GM18951 (cell line): Measurements from ENCODE around the gene BDH2.

Experiments
- POLR2A ChIP-seq: IDR thresholded peaks from 4 replicates; pipeline ENCODE4 v1.6.1; 2011; ENCODE audit warnings: mild to moderate bottlenecking; ENCODE audit not compliant: insufficient read length, insufficient read depth; ENCODE audit errors: extremely low read depth
- in situ Hi-C: fragments of 300-500 bp; cut with MboI; formaldehyde crosslinking; loops from one replicate; pipeline ENCODE4 v1.12.0; 2022; ENCODE audit warnings: low sequenced_read_pairs, mixed read lengths, inconsistent platforms; ENCODE audit not compliant: unreplicated experiment

The BDH2 gene

DNA sequence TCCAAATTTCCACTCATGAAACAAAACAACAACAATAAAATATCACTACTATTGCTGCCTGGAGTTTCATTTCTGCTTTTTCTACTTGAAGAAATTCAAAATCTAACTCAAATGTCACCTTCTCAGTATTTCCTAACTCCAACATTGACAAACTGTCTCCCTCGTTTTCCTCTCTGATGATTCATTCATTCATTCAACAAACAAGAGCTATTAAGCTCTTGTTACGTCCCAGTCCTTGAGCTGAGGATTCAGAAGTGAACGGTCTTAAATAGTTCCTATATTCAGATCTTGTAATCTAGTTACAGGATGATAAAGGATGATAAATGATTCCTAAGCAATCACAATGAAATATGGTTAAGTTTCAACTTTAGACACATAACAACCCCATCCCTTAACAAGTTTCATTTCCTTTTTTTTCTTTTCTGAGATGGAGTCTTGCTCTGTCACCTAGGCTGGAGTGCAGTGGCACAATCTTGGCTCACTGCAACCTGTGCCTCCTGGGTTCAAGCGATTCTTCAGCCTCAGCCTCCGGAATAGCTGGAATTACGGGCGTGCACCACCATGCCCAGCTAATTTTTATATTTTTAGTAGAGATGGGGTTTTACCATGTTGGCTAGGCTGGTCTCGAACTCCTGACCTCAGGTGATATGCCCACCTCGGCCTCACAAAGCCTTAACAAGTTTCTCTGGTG is 24.7 kb downstream of the BDH2 start:
- in situ Hi-C loops: no loop called here
- no peak for TF ChIP-seq POLR2A

DNA sequence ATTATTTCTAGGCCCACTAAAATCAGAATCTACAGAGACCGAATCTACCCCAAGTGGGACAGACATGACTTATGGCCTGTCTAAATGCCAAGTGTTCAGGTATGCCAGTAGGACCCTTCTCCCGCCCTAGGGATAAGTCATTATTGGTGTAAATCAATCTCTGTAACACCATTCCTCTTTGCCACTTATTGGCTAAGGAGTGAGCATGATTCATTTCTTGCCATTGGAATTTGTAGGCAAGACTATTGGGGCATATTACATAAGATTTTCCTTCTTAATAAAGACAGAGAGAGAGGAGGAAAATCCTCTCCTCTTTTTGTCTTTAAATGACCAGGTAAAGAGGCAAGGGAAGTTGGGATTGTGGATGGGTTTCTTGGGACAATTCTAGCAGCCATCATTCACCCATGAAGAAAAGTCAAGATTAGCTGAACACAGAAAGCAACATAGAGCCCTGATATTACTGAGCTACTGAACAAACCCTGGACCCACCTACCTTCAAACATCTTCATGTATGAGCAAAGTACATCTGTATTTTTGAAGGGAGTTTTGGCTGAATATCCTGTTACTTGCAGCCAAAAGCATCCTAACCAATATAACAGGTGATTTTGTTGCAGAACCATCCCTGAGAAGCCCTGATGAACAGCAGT is 25.7 kb downstream of the BDH2 start:
- in situ Hi-C loops: no loop called here
- TF ChIP-seq POLR2A: no peak

DNA sequence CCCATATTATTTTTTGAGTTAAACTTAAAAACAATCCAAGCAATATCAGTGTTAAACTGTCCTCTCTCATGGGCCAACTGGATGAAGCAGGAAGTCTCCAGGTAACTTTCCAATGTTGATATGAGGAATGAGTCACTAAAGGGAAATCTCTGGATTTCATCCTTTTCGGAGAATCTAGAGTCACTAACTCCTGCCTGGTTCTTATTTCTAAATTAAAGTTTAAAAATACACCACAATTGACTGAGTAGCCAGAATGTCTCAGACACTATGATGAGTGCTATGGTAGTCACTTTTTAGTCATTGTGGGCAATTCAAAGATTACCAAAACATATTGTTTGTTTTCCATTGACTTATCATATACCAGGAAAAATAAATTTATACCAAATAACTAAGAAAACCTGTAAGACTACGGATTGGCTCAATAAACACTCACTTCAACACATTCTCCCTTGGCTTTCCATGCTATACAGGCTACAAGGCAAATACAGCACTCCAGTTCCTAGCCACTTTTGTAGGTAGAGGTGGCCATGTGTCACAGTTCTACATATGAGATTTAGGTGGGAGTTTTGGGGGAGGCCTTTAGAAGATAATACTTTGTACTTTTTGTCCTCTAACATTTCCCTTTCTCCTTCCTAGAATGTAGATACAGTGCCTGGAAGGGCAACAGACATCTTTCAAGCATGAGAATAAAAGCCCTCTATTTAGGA is 31.6 kb downstream of the BDH2 start:
- no peak for TF ChIP-seq POLR2A
- in situ Hi-C loops: no loop called here

DNA sequence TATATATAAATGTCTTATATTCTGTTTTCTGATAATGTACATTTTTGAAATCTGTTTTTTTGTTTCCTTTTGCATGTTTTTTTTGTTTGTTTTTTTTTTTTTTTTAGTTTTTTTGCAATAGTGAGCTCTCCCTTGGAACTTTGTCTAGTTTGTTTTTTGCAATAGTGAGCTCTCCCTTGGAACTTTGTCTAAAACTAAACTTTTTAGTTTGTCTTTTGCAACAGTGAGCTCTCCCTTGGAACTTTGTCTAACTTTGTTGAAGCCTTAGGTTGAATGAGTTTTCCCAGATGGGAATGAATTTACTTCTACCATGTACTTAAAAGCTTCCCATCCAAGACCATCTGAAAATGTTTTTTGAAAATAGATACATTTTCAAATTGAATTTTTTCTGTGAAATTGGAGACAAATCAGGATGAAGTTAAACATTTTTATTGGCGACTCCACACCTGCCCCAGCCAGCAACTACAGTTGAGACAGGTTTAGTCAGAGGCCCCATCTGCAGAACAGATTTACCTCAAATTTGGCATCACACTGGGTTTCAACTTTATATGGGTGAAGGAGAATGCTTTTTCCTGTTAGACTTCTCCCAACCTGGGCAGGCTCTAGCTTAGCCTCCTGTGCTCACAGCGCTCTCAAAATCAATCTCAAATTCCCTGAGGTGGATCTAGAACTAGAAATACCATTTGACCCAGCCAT is 39.0 kb downstream of the BDH2 start:
- no peak for TF ChIP-seq POLR2A
- in situ Hi-C loops: no loop called here

DNA sequence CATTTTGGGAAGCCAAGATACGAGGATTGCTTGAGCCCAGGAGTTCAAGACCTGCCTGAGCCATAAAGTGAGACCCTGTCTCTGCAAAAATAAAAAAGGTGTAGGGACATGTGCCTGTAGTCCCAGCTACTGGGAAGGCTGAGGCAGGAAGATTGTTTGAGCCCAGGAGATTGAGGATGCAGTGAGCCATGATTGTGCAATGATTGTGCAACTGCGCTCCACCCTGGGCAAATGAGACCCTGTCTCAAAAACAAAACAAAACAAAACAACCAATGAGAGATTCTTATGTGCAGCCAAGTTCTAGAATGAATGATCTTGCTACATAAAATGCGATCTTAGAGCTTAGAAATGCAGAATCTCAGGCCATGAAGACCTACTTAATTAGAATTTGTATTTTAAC is 45.6 kb downstream of the BDH2 start:
- in situ Hi-C loops: no loop called here
- TF ChIP-seq POLR2A: no peak

DNA sequence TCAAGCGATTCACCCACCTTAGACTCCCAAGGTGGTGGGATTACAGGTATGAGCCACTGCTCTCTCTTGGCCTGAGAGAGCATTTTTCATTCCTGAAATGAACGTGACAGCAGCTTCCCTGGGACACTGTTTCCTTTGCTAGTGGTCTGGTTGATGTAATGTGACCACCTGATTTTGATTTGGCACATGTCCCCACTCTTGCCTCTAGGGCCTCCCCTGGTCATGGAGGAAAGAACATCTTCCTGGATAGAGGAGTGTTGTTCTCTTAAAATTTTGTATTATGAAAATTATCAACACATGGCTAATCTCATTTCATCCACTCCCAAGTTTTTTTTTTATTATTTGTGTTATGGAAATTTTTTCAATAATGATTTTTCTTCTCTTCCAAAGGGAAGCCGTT is 46.9 kb downstream of the BDH2 start:
- no peak for TF ChIP-seq POLR2A

DNA sequence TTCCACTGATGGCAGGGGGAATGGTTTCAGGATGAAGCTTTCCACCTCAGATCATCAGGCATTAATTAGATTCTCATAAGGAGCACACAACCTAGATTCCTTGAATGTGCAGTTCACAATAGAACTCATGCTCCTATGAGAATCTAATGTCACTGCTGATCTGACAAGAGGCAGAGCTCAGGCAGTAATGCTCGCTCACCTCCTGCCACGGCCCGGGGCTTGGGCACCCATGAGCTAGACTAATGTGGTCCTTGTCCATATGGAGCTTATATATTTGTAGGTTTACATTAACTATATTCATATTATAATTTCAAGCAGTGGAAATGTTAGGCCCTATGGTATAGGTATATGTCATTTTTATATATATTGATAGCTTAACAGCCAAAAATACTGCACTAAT is 47.5 kb downstream of the BDH2 start:
- in situ Hi-C loops: no loop called here
- no peak for TF ChIP-seq POLR2A

More for the DNA sequence above, 46.9 kb downstream of the BDH2 start:
- in situ Hi-C loops: no loop called here

DNA sequence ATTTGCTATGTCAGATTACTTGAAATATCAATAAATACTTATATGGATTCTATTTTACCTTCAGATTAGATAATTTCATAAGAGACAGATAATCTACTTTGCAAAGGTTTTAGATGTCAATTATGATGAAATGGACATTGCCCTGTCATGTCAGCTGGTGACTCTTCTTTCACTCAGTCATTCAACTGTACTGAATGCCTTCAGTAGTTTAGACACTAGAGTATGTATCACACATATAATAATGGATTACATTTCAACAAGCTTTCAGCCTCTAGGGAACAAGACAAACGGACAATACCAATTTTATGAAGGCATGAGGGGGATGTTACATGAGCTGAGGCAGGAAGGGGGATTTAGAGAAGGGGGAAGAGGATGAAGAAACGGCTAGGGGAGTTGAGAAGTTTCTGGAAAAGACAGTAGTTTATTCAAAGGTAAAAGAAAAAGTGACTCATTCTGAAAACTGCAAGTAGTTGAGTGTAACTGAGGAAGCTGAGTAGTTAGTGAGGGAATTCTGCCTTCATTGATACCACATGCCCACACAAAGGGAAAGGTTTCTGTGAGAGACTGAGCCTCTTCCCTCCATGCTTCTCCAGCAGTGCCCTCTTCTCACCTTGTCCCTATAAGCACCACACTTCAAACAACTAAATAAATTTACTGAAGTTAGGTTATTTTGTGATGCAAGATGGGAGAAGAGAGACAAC is 48.7 kb downstream of the BDH2 start:
- no peak for TF ChIP-seq POLR2A
- in situ Hi-C loops: no loop called here

DNA sequence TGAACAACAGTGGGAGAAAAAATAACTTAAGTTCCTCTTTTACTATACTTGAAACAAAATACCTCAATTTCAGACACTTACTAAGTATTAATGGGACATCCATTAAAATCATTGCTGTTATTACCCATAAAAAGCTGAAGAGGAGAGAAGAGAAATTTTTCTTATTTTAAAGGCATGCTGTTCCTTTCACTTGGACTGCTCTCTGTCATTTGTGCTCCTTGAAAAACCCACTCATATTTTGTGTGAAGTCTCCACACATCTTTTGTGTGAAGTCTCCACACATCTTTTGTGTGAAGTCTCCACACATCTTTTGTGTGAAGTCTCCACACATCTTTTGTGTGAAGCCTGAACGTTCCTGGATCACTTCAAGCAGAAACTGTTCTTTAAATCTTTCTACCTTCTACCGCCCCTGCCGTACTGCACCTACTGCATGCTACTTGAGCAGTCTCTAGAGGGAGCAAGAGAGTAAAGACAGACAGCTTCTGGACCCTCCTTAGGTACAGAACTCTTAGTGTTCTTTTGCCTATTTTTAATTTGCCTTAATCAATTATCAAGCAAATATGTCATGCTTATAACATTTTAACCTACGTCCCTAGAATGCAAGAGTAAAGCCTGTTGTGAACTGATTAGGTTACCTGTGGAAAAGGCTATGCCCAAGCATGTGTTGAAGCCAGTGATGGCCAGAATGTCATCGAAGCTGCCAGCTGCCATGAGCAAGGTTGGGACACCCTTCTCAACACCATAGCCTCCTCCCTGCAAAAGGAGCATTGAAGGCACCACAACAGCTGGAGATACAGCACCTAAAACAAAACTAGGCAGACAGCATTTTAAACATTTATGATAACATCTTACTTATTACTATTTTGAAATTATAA is 53.0 kb downstream of the BDH2 start:
- in situ Hi-C loops: no loop called here
- no peak for TF ChIP-seq POLR2A

DNA sequence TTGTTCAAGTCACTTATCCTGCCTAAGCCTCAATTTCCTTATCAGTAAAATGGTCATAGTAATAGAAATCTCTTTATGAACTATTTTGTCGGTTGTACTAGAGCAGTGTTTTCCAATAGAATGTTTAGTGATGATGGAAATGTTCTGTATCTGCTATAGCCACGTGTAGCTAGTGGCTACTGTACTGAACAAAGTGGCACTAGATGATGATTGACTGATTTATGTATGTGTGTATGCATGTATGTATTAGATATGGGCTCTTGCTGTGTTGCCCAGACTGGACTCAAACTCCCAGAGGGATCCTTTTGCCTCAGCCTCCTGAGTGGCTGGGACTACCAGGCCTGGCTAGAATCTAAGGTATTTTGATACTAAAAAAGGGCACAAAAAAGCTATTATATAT is 55.5 kb downstream of the BDH2 start:
- in situ Hi-C loops: no loop called here
- TF ChIP-seq POLR2A: no peak

DNA sequence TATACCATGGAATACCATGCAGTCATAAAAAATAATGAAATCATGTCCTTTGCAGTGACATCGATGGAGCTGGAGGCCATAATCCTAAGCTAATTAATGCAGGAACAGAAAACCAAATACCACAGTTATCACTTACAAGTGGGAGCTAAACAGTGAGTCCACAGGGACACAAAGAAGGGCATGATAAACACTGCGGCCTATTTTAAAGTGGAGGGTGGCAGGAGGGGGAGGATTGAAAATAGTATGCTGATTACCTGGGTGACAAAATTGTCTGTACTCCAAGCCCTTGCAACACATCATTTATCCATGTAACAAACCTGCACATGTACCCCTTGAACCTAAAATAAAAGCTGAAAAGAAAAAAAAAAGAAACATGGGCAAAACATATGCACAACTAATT is 63.5 kb downstream of the BDH2 start:
- TF ChIP-seq POLR2A: no peak

DNA sequence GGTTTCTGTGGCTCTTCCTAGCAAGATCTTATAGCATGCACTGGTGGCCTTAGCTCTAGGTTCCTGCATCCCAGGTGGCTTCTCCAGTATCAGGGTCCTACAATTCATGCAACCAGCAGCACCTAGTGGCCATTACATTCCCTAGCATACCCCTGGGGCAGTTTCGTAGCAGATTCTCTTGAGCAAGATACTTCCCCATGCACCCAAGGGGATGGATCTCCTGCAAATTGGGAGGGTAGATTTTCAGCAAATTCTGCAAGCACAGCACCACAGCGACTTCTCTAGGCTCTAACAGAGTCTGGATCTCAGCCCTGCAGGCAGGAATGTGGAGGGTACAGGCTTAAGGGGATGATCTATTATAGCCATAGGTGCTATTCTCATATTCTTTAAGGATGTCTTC is 67.1 kb downstream of the BDH2 start:
- in situ Hi-C loops: no loop called here
- TF ChIP-seq POLR2A: no peak

More for the DNA sequence above, 63.5 kb downstream of the BDH2 start:
- in situ Hi-C loops: no loop called here
